Measurements from ENCODE around the gene WDR18. TPM values are rescaled to one million over a fixed set of nuclear protein-coding genes. Genes with fewer than 3 reads are reported as not detected.

WDR18 gene
- total and polyA plus RNA-seq, 7 donors, result 14.3 to 65.8 (median 30.7) TPM

DNA sequence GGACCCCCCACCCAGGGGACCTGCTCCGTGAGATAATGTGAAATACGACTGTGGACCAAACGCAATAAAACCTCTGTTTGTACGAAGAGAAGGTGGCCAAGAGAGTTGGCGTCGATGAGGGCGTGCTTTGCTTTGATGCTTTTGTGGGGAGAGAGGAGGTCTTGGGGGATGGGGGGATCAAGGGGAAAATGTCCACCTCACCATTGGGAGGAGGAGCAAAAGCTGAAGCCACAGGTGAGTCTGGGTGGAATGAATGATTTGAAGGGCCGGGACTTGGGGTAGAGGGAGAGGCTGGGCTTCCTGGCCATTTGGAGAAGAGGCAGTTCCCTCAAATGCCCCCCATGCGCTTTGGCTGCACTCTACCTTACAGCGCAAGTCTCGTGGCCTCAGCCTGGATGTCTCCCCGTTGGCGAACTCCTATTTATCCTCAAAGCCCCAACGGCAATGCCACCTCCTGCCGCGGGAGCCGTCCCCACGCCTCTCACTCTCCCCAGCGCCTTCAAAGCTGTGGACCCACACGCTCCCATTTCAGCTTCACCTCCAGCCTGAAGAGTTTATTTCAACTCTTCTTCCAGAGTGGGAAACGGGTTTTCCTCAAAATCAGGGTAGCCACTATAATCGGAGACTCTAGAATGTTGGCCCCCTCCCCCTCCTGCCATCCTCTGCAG, 55.0 kb downstream of the WDR18 start:
- Histone ChIP-seq H3K9me3 (no peaks in the 10 kb centered on the region), H3K4me1 (peaks cover 0 to 35% (median 31%) of the 10 kb centered on the region in 4 donors), H3K27ac (peak overlapping the region; percentile 49 to 66 (median 64)), H3K4me3 (peak overlapping the region in 2 of 4 donors; percentile 52 to 57), H3K27me3 (peaks cover 0 to 20% (median 10%) of the 10 kb centered on the region in 3 donors), H3K36me3 (peaks cover 0 to 32% (median 4%) of the 10 kb centered on the region in 4 donors)
- TF ChIP-seq POLR2AphosphoS5 (IDR thresholded peaks at IDR 0.05), result peak in 1 of 4 donors; percentile 25
- TF ChIP-seq, protein P1, sequence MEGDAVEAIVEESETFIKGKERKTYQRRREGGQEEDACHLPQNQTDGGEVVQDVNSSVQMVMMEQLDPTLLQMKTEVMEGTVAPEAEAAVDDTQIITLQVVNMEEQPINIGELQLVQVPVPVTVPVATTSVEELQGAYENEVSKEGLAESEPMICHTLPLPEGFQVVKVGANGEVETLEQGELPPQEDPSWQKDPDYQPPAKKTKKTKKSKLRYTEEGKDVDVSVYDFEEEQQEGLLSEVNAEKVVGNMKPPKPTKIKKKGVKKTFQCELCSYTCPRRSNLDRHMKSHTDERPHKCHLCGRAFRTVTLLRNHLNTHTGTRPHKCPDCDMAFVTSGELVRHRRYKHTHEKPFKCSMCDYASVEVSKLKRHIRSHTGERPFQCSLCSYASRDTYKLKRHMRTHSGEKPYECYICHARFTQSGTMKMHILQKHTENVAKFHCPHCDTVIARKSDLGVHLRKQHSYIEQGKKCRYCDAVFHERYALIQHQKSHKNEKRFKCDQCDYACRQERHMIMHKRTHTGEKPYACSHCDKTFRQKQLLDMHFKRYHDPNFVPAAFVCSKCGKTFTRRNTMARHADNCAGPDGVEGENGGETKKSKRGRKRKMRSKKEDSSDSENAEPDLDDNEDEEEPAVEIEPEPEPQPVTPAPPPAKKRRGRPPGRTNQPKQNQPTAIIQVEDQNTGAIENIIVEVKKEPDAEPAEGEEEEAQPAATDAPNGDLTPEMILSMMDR (IDR thresholded peaks at IDR 0.05), result no peak
- 63 to 66% methylated on average over 22 of the region's 22 CpGs for WGBS, 2 donors
- intact Hi-C loops (cut with DNase I), result loop anchor here (5.0 kb wide), 1 partner anchor 398 kb away; the partner anchor contains the start of gene RPS15
- no peak for DNase-seq

DNA sequence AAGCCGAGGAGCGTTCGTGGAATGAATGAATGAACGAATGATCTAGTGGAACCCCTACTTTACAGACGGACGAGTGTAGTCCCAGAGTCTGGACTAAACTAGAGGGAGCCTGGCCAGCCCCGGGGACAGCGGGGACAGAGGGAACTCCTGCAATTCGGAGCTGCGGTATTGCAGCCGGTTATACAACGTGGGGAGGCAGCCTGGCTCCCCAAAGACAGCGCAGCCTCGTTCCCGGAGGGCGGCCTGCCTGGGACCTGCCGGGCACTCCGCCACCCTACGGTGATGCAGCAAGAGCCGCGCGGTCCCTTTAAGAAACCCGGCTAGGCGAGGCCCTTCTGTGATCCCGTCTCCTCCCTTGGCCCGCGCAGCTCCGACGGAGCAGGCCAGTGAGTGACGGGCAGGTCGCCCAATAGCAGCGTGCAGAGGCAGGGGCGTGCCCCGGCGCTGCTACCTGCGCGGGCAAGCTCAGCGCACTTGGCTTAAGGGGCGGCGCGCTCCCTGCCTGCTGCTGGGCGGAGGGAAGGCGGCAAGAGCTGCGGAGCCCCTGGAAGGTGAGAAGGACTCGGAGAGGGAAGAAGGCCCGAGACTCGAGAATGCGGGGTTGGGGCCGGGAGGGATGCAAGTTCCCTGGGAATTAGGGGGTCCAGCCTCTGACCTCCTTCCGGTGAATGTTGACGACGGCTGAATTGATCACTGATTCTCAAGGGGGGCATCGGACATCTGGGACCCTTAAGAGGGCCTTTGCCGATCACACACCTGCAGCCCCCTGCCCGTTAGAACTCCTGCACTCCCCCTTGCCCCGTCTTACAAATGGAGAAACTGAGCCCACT, 55.7 kb downstream of the WDR18 start, which contains the start of gene ABCA7:
Gene ABCA7 (plus strand): TSS at position 462 of the 830 bp plus-strand sequence. CDS start 1,255 bp downstream, outside the sequence.
- H3K4me1 ChIP-seq, result peaks cover 0 to 35% (median 31%) of the 10 kb centered on the region in 4 donors
- H3K27me3 ChIP-seq, result peaks cover 0 to 20% (median 10%) of the 10 kb centered on the region in 3 donors
- peaks cover 0 to 32% (median 4%) of the 10 kb centered on the region in 4 donors for H3K36me3 ChIP-seq
- peak; percentile 99 for DNase-seq
- TF ChIP-seq POLR2AphosphoS5 (IDR thresholded peaks at IDR 0.05) (peak in 3 of 4 donors; percentile 88 to 90 (median 90)), POLR2A (IDR thresholded peaks at IDR 0.05) (peak; percentile 7 to 60), EP300 (IDR thresholded peaks at IDR 0.05) (no peak)
- TF ChIP-seq, protein P1 (IDR thresholded peaks at IDR 0.05), result no peak
- 1 to 3% methylated on average over 56 of the region's 56 CpGs for WGBS, 2 donors
- H3K9me3 ChIP-seq, result no peaks in the 10 kb centered on the region
- peak within 1 kb of the TSS; percentile 49 to 66 (median 64) for H3K27ac ChIP-seq
- peak within 1 kb of the TSS; percentile 19 to 57 (median 46) for H3K4me3 ChIP-seq
- intact Hi-C loops (cut with DNase I), result loop anchor here (5.0 kb wide), 1 partner anchor 397 kb away; the partner anchor contains the start of gene RPS15

DNA sequence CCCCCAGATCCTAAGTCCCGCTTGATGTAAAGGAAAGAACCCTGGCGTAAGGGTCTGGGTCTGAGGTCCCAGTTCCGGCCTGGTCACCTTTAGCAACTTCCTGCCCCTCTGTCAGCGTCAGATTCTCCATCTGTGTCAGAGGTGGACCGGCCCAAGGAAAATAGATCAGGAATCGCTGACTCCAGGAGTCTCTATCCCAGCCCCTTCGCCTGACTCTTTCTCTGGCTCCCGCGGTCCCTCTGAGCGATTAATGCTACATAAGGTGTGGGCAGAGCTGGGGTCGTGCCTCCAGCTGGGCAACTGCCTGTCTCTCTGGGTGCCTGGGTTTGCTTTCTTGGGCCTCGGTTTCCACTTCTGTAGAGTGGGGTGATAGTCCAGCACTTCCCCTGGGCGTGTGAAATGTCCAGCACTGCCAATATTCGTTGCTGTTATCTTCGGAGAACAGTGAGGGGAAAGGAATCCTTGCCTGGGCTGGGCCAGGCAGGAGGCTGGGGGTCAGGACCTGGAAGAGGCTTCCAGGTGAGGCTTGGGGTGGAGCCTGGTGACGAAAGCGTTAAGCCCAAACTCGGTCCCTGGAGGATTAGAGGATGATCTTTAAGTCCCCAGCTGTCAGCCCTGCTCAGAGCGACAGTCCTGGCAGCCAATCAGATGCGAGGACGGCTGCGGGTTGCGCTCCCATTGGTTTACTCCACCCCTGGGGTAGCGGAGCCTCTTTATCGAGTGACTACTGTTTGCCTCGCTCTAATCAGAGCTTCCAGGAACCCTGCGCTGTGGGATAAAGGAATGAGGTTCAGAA, 56.5 kb downstream of the WDR18 start:
- WGBS, 2 donors, result 1 to 2% methylated on average over 27 of the region's 27 CpGs
- intact Hi-C loops (cut with DNase I), result no loop called here
- H3K36me3 ChIP-seq, result peaks cover 0 to 27% (median 4%) of the 10 kb centered on the region in 4 donors

More for the DNA sequence above, 56.5 kb downstream of the WDR18 start:
- H3K27me3 ChIP-seq, result peaks cover 0 to 20% (median 10%) of the 10 kb centered on the region in 3 donors
- peak overlapping the region in 3 of 4 donors; percentile 41 to 57 (median 52) for H3K4me3 ChIP-seq
- H3K4me1 ChIP-seq, result peaks cover 0 to 35% (median 31%) of the 10 kb centered on the region in 4 donors
- DNase-seq, result peak; percentile 93
- H3K9me3 ChIP-seq, result no peaks in the 10 kb centered on the region
- H3K27ac ChIP-seq, result peak overlapping the region in 3 of 4 donors; percentile 55 to 66 (median 63)
- no peak for TF ChIP-seq POLR2AphosphoS5 (IDR thresholded peaks at IDR 0.05)
- TF ChIP-seq EP300 (IDR thresholded peaks at IDR 0.05), result no peak
- no peak for TF ChIP-seq POLR2A (IDR thresholded peaks at IDR 0.05)
- TF ChIP-seq, protein P1 (IDR thresholded peaks at IDR 0.05), result no peak
